HepG2 (cell line): ENCODE measurements around the gene HIPK4. TPM values are rescaled to one million over a fixed set of nuclear protein-coding genes. Genes with fewer than 3 reads are reported as not detected.
A peak's percentile ranks its signal among the peaks of the same experiment; 100 is the strongest.

Source experiments
- ATAC-seq: fragments of 200-7000 bp; cut with Tn5 transposase; 3 replicates; pipeline ENCODE4 v1.9.1; 2020; ENCODE audit warnings: mild to moderate bottlenecking, moderate library complexity
- BruUV-seq: library from RNA; stranded (reverse); fragments of 400-500 nt; replicated peaks from 2 replicates; lab custom pipeline; 2021; lab: Mats Ljungman, UMichigan
- CTCF ChIA-PET: fragments of 300-600 bp; formaldehyde crosslinking; extraction: SDS; loops from one replicate; lab custom pipeline; 2021; ENCODE audit warnings: low total read pairs, inconsistent platforms, low intra/inter-chr PET ratio; lab: Yijun Ruan, JAX
- POLR2A ChIA-PET: fragments of 350-600 bp; sonication (Branson Sonifier 250); formaldehyde crosslinking; loops from one replicate; lab custom pipeline; 2020; ENCODE audit warnings: antibody characterized with exemption, inconsistent platforms; lab: Yijun Ruan, JAX
- DNase-seq: peaks from one replicate; pipeline ENCODE4 v3.0.0-alpha.2; 2015; ENCODE audit warnings: low spot score
- FAIRE-seq: peaks from 3 replicates; lab custom pipeline; 2011; peaks lifted over from hg19 to GRCh38; lab: Jason Lieb, UNC
- H2AFZ ChIP-seq: one replicate; pipeline ENCODE4 v1.6.1; 2011; ENCODE audit warnings: low read length, inconsistent platforms
- H3K27ac ChIP-seq: fragments of 300-600 bp; 3 replicates; pipeline ENCODE4 v1.8.0; 2011; ENCODE audit warnings: mixed run types, mild to moderate bottlenecking, mixed read lengths, low read length, inconsistent platforms; ENCODE audit not compliant: insufficient read depth; ENCODE audit errors: extremely low read length
- H3K27me3 ChIP-seq, 2 experiments: fragments of 200-600 bp in 1 of 2; 2 replicates in 1 of 2; 3 replicates in 1 of 2; pipeline versions ENCODE4 v1.6.0 to v1.8.0; 2011; ENCODE audit warnings: low read length in 2 of 2, mild to moderate bottlenecking in 2 of 2, moderate library complexity in 2 of 2, inconsistent platforms in 1 of 2; ENCODE audit not compliant: insufficient read depth in 2 of 2, control insufficient read depth in 1 of 2
- H3K36me3 ChIP-seq, 2 experiments: fragments of 200-600 bp in 1 of 2; replicated peaks in 1 of 2; 2 replicates in 1 of 2; 3 replicates in 1 of 2; pipeline versions ENCODE4 v1.5.1 to v1.8.0; 2011; ENCODE audit warnings: low read length in 2 of 2, inconsistent platforms in 1 of 2; ENCODE audit not compliant: insufficient read depth in 2 of 2, control insufficient read depth in 1 of 2
- H3K4me1 ChIP-seq: 2 replicates; pipeline ENCODE4 v1.5.1; 2012; ENCODE audit warnings: low read length, inconsistent platforms; ENCODE audit not compliant: insufficient read depth
- H3K4me2 ChIP-seq: 2 replicates; pipeline ENCODE4 v1.6.0; 2011; ENCODE audit warnings: low read depth, low read length, inconsistent platforms
- H3K4me3 ChIP-seq, 3 experiments: fragments of 200-600 bp in 1 of 3; sonication (generic), shearing (Covaris generic) in 1 of 3; replicated peaks in 1 of 3; 2 replicates each; pipeline ENCODE4 v1.5.1; 2011 to 2016; ENCODE audit warnings: low read length in 3 of 3, inconsistent platforms in 2 of 3, low read depth in 2 of 3, mild to moderate bottlenecking in 2 of 3, control low read depth in 1 of 3, mixed read lengths in 1 of 3; ENCODE audit not compliant: insufficient read depth in 1 of 3
- H3K79me2 ChIP-seq: one replicate; pipeline ENCODE4 v1.6.1; 2011; ENCODE audit warnings: low read length, inconsistent platforms; ENCODE audit not compliant: insufficient read depth
- H3K9ac ChIP-seq: 2 replicates; pipeline ENCODE4 v1.6.0; 2011; ENCODE audit warnings: mild to moderate bottlenecking, low read depth, low read length, inconsistent platforms; ENCODE audit not compliant: insufficient read depth
- H3K9me3 ChIP-seq: 2 replicates; pipeline ENCODE4 v1.5.1; 2012; ENCODE audit warnings: mild to moderate bottlenecking, low read length
- H4K20me1 ChIP-seq: 2 replicates; pipeline ENCODE4 v1.6.0; 2011; ENCODE audit warnings: inconsistent platforms, mild to moderate bottlenecking, low read length, moderate library complexity; ENCODE audit not compliant: insufficient read depth
- FOXK2 ChIP-seq: fragments of 450-650 bp; IDR thresholded peaks from 2 replicates; pipeline ENCODE4 v1.6.1; 2016
- SUZ12 ChIP-seq: fragments of 150-350 bp; IDR thresholded peaks from 2 replicates; pipeline ENCODE4 v1.6.1; 2014; ENCODE audit warnings: low read depth, low read length
- TOPORS ChIP-seq: sonication (generic); formaldehyde crosslinking; IDR thresholded peaks from 2 replicates; pipeline ENCODE4 v1.8.0; 2023; ENCODE audit warnings: mild to moderate bottlenecking, missing genetic modification reagents
- WGBS: methylation state at CpG from one replicate; pipeline ENCODE4 v1.1.6; 2017; ENCODE audit warnings: low lambda C conversion rate; 5-methylcytosine and 5-hydroxymethylcytosine counted together
- in situ Hi-C: cut with HindIII; loops from 2 replicates; pipeline ENCODE4 v1.10.0; 2017; ENCODE audit warnings: low pct_unique_long_range_greater_than_20kb; ENCODE audit not compliant: extremely low pct_ligation_motif_present
- intact Hi-C: fragments of 100-400 bp; cut with micrococcal nuclease; formaldehyde crosslinking; loops from one replicate; pipeline ENCODE4 v1.10.0; 2022; ENCODE audit not compliant: unreplicated experiment
- polyA plus RNA-seq, 8 experiments: library from polyadenylated mRNA; depleted of rRNA in 3 of 8; stranded (reverse) in 7 of 8; unstranded in 1 of 8; fragments of >200 nt; fragmentation: Illumina TruSeq in 4 of 8; extraction: Trizol in 4 of 8; gene quantifications; 2 replicates each; pipeline versions ENCODE4 v1.2.1 to v1.2.3, GENCODE V29; 2011 to 2016; ENCODE audit warnings: low read depth in 4 of 8, missing spikeins in 1 of 8, mixed read lengths in 1 of 8; ENCODE audit not compliant: insufficient read depth in 1 of 8
- total RNA-seq, 5 experiments: library from RNA; depleted of rRNA; stranded (reverse); fragments of >200 nt; fragmentation: Illumina TruSeq; extraction: Trizol; gene quantifications; 2 replicates each; pipeline ENCODE4 v1.2.3, GENCODE V29; 2016; ENCODE audit warnings: low read depth in 1 of 5
- TF ChIP-seq, protein P1 (sequence below): fragments of 450-650 bp; IDR thresholded peaks from 2 replicates; pipeline ENCODE4 v1.6.1; 2016

Gene HIPK4
- total and polyA plus RNA-seq, 2 of the 13 experiments (the other 11 are each of a cell fraction or from before 2014, with no cell fraction given): 0.03 TPM; not detected in 1

DNA sequence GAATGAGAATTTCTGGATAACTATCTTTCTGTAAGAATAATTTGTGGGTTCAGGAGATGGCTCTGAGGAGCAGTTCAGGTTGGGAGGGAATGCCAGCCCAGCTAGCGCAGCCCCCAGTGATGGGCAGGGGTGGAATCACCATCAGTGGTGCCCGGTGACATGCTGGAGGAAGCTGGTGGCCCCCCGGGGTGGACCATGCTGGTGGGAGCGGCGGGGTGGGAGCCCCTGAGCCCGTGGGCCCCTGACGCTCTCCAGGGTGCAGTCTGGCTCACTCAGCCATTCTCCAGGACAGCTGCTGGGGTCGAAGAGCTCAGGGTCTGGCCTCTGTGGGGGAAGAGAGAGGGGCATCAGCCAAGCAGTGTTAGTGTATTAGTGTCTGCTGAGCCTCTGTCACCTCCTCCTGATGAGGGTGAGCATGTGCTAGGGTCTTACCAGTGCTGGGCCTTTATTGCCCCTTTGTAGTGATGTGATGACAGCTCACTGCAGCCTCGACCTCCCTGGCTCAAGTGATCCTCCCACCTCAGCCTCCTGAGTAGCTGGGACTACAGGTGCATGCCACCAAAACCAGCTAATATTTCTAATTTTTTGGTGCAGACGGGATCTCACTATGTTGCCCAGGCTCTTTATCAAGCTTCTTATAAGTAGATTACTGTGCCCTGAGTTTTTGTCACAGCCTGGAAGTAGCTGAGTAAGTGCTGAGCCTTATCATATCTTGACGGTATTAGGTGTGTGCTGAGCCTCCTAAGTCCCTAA, 10.4 kb downstream of the HIPK4 start:
- FAIRE-seq: no peak
- H3K27me3 ChIP-seq: no peaks in the 10 kb centered on the region
- no peaks in the 10 kb centered on the region for H3K9me3 ChIP-seq
- H3K4me2 ChIP-seq: no peak overlapping the region
- H3K4me3 ChIP-seq: no peak overlapping the region
- H3K36me3 ChIP-seq: no peaks in the 10 kb centered on the region; a peak in 1 of 5 replicates
- peaks cover 2% of the 10 kb centered on the region; the same call in 1 of the 2 replicates for H3K4me1 ChIP-seq
- no peak overlapping the region for H3K9ac ChIP-seq
- H3K27ac ChIP-seq: no peak overlapping the region
- in situ Hi-C loops: no loop called here
- ChIA-PET POLR2A (no interaction called here), CTCF (no interaction called here)
- H2AFZ ChIP-seq: no peak overlapping the region
- H3K79me2 ChIP-seq: no peaks in the 10 kb centered on the region
- DNase-seq: no peak
- TF ChIP-seq TOPORS (CRISPR knock-in tag): no peak
- no peak for TF ChIP-seq SUZ12
- WGBS: 58% methylated on average over 3 of the region's 11 CpGs
- no peak for ATAC-seq
- no TSS peak for BruUV-seq
- intact Hi-C loops: no loop called here
- no peaks in the 10 kb centered on the region for H4K20me1 ChIP-seq

DNA sequence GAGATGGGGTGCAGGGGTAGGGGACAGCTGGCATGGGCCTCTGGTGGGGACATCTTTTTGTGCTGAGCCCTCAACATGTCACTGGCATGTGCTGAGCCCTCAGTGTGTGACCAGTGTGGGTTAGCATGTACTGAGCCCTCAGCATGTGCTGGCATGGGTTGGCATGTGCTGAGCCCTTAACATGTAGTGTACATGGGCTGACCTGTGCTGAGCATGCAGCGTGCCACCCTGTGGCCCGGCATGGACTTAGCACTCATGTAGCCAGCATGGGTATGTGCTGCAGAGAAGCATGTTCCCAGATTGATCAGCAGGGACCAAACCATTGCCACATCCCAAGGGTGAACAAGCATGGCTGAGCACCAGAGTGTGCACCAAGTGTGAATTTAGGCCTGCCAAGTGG, 11.5 kb downstream of the HIPK4 start:
- in situ Hi-C loops: no loop called here
- Histone ChIP-seq H3K27me3 (no peaks in the 10 kb centered on the region), H3K4me1 (no peaks in the 10 kb centered on the region), H2AFZ (no peak overlapping the region), H3K9me3 (no peaks in the 10 kb centered on the region), H4K20me1 (no peaks in the 10 kb centered on the region), H3K27ac (no peak overlapping the region), H3K79me2 (no peaks in the 10 kb centered on the region), H3K4me3 (no peak overlapping the region), H3K4me2 (no peak overlapping the region), H3K36me3 (no peaks in the 10 kb centered on the region; a peak in 1 of 5 replicates), H3K9ac (no peak overlapping the region)
- BruUV-seq: no TSS peak
- ATAC-seq (no peak), FAIRE-seq (no peak), DNase-seq (no peak)
- intact Hi-C loops: no loop called here
- WGBS: no CpG with 5 or more reads among the region's 2 CpGs
- ChIA-PET POLR2A (no interaction called here), CTCF (no interaction called here)
- TF ChIP-seq FOXK2: no peak
- TF ChIP-seq, protein P1, sequence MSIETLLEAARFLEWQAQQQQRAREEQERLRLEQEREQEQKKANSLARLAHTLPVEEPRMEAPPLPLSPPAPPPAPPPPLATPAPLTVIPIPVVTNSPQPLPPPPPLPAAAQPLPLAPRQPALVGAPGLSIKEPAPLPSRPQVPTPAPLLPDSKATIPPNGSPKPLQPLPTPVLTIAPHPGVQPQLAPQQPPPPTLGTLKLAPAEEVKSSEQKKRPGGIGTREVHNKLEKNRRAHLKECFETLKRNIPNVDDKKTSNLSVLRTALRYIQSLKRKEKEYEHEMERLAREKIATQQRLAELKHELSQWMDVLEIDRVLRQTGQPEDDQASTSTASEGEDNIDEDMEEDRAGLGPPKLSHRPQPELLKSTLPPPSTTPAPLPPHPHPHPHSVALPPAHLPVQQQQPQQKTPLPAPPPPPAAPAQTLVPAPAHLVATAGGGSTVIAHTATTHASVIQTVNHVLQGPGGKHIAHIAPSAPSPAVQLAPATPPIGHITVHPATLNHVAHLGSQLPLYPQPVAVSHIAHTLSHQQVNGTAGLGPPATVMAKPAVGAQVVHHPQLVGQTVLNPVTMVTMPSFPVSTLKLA: peak; percentile 72
